Measurements from ENCODE around the gene UNK. TPM values are rescaled to one million over a fixed set of nuclear protein-coding genes. Genes with fewer than 3 reads are reported as not detected.

The UNK gene
- total and polyA plus RNA-seq, 7 donors, result 12.7 to 29.6 (median 23.5) TPM

- H3K9me3 ChIP-seq, result no peaks in the 10 kb centered on the region
- DNase-seq, result peak; percentile 64
- intact Hi-C loops (cut with DNase I), result no loop called here
- no peak for TF ChIP-seq POLR2A (IDR thresholded peaks at IDR 0.05)
- no peak for TF ChIP-seq EP300 (IDR thresholded peaks at IDR 0.05)
- no peak for TF ChIP-seq CTCF (IDR thresholded peaks at IDR 0.05)
- peaks cover 0 to 26% (median 0%) of the 10 kb centered on the region in 4 donors for H3K36me3 ChIP-seq
- 88 to 94% methylated on average over 36 of the region's 36 CpGs for WGBS, 2 donors
- no peak overlapping the region for H3K27ac ChIP-seq
- no peaks in the 10 kb centered on the region for H3K27me3 ChIP-seq
- peaks cover 0 to 17% (median 15%) of the 10 kb centered on the region in 4 donors for H3K4me1 ChIP-seq
- H3K4me3 ChIP-seq, result no peak overlapping the region
Observed at GRCh38 chr17:75839942-75840798, 55.6 kb downstream of the UNK start.

GRCh38 chr17:75840799-75841164, 56.2 kb downstream of the UNK start:
- Histone ChIP-seq H3K27me3 (no peaks in the 10 kb centered on the region), H3K4me1 (peaks cover 0 to 17% (median 15%) of the 10 kb centered on the region in 4 donors), H3K27ac (no peak overlapping the region), H3K36me3 (peaks cover 0 to 31% (median under 1%) of the 10 kb centered on the region in 4 donors), H3K9me3 (no peaks in the 10 kb centered on the region), H3K4me3 (no peak overlapping the region)
- no peak for DNase-seq
- no peak for TF ChIP-seq POLR2AphosphoS5 (IDR thresholded peaks at IDR 0.05)
- no peak for TF ChIP-seq EP300 (IDR thresholded peaks at IDR 0.05)
- TF ChIP-seq CTCF (IDR thresholded peaks at IDR 0.05), result no peak
- TF ChIP-seq POLR2A (IDR thresholded peaks at IDR 0.05), result no peak
- intact Hi-C loops (cut with DNase I), result no loop called here
- WGBS, 2 donors, result 62 to 76% methylated on average over 7 of the region's 7 CpGs

GRCh38 chr17:75842411-75842810, 57.8 kb downstream of the UNK start:
- Histone ChIP-seq H3K36me3 (peaks cover 15 to 38% (median 17%) of the 10 kb centered on the region in 4 donors), H3K27me3 (no peaks in the 10 kb centered on the region), H3K27ac (no peak overlapping the region), H3K9me3 (no peaks in the 10 kb centered on the region), H3K4me1 (peaks cover 0 to 25% (median 21%) of the 10 kb centered on the region in 4 donors), H3K4me3 (no peak overlapping the region)
- TF ChIP-seq POLR2AphosphoS5 (IDR thresholded peaks at IDR 0.05), result no peak
- no peak for TF ChIP-seq CTCF (IDR thresholded peaks at IDR 0.05)
- TF ChIP-seq EP300 (IDR thresholded peaks at IDR 0.05), result no peak
- no peak for TF ChIP-seq POLR2A (IDR thresholded peaks at IDR 0.05)
- 85 to 89% methylated on average over 18 of the region's 18 CpGs for WGBS, 2 donors
- intact Hi-C loops (cut with DNase I), result no loop called here
- DNase-seq, result peak; percentile 65

- H3K9me3 ChIP-seq, result no peaks in the 10 kb centered on the region
- intact Hi-C loops (cut with DNase I), result no loop called here
- 58 to 78% methylated on average over 22 of the region's 22 CpGs for WGBS, 2 donors
- peaks cover 21 to 44% (median 24%) of the 10 kb centered on the region in 4 donors for H3K36me3 ChIP-seq
- H3K4me1 ChIP-seq, result peaks cover 0 to 30% (median 25%) of the 10 kb centered on the region in 4 donors
- H3K27me3 ChIP-seq, result no peaks in the 10 kb centered on the region
- H3K4me3 ChIP-seq, result peak overlapping the region in 2 of 4 donors; percentile 18 to 38
- H3K27ac ChIP-seq, result peak overlapping the region in 1 of 4 donors; percentile 78
- DNase-seq, result no peak
- TF ChIP-seq EP300 (IDR thresholded peaks at IDR 0.05), result no peak
- TF ChIP-seq POLR2A (IDR thresholded peaks at IDR 0.05), result no peak
- no peak for TF ChIP-seq CTCF (IDR thresholded peaks at IDR 0.05)
- TF ChIP-seq POLR2AphosphoS5 (IDR thresholded peaks at IDR 0.05), result no peak
Observed at GRCh38 chr17:75842963-75843576, 58.5 kb downstream of the UNK start.

All from sigmoid colon (tissue), 7 donors.